HCEC 1CT (cell line): ENCODE results near the gene OPN3.

Experiments
- DNase-seq: peaks from one replicate; pipeline ENCODE4 v3.0.0-alpha.2; 2017

Gene OPN3

GRCh38 chr1:241644259-241644658, 4.1 kb upstream of the OPN3 start:
- DNase-seq: no peak

- no peak for DNase-seq
Measured at GRCh38 chr1:241642593-241642944, 2.4 kb upstream of the OPN3 start.

DNA sequence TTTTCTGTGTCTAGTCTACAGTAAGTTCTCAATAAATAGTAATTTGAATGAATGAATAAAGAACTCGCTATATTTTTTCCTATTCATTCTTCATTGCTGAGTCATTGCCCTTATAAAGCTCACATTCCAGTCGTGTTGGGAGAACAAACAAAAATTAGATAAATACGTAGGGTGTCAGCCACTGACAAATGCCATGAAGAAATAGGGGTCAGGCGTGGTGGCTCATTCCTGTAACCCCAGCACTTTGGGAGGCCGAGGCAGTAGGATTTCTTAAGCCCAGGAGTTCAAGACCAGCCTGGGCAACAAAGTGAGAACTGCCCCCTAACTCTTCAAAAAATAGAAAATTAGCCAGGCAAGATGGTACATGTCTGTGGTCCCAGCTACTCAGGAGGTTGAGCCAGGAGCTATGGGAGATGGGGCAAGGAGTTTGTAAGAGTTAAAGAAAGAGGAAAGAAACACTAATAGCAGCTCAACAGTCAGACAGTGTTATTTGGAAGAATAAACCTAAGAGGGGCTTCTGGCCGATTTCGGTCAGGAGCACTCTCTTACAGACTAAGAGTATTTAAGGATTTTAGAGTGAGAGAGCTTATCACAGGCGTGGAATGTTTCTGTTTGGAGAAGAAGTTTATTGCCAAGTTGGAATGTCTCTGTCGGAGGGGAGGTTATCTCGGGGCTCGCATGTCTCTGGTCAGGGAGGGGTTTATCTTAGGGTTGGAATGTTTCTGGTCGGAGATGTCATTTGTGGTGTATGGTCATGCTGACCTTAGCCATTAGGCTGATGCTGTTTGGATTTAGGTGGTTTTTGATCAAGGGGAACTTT, 1.8 kb upstream of the OPN3 start:
- DNase-seq: peak; percentile 80

GRCh38 chr1:241640867-241641622, 876 bp upstream of the OPN3 start:
- no peak for DNase-seq

DNA sequence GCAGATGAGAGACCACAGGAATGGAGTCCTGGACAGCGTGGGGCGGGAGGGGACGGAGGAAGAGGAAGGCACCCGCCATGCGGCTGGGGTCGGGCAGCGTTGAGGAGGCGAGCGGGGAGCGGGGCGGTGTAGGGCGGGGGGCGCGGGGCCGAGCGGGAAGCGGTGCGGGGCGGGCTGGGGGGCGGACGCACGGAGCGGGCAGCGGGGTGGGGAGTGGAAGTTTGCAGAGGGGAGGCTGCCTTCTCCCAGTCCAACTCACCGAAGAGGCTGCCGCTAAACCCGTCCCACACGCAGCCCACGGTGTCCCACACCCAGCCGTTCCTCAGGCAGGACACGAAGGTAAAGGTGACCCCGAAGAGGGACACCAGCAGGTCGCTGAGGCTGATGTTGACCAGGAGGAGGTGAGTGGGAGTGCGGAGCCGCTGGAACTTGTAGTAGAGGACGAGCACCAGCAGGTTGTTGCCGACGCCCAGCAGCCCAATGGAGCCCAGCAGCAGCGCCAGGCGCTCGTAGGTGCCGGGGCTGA, 483 bp downstream of the OPN3 start:
- peak; percentile 49 for DNase-seq

- DNase-seq: peak; percentile 38
Measured at GRCh38 chr1:241638909-241639622, 1.1 kb downstream of the OPN3 start.

- no peak for DNase-seq
Measured at GRCh38 chr1:241638099-241638682, 2.0 kb downstream of the OPN3 start.

DNA sequence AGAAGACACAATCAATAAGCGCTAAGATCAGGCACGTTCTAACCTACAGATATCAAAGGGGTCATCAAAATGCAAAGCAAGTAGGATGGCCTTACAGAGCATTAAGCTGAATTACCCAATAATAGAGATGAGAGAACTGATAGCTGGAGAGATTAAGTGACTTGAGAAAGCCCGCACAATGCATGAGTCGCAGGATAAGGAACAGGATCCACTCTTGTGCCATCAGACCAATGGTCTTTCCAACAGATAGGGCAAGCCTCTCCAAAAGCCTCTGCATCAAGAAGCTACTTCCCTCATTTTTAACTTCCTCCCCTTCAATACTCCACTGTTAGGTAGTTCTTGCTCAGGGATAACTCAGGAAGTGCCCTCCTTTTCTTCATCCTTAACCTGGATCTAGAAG, 2.6 kb downstream of the OPN3 start:
- peak; percentile 22 for DNase-seq

DNA sequence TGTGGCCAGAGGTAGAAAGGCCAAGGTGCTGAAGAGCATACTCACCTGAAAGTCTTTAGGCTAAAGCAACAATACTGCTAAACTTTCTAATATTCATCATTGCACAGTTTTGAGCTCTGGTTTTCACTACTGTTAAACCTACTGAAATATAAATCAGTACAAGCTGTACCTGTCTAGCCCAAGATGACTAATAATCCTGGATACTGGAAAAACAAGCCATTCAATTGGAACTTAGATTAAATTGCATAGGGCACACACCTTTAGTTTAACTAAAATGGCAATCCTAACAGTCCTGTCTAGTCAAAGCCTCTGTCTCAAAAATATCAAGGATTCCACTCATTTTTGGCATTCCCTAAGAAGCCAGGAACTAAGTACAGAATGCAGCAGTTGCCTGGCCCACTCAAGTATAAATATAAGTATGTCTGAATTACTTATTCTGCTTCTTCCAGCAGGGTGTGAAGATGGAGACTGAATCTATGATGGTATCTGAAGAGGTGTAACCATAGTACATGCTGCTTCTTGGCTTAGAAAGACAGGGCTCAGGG, 3.1 kb downstream of the OPN3 start:
- no peak for DNase-seq

GRCh38 chr1:241636291-241636690, 3.9 kb downstream of the OPN3 start:
- no peak for DNase-seq

DNA sequence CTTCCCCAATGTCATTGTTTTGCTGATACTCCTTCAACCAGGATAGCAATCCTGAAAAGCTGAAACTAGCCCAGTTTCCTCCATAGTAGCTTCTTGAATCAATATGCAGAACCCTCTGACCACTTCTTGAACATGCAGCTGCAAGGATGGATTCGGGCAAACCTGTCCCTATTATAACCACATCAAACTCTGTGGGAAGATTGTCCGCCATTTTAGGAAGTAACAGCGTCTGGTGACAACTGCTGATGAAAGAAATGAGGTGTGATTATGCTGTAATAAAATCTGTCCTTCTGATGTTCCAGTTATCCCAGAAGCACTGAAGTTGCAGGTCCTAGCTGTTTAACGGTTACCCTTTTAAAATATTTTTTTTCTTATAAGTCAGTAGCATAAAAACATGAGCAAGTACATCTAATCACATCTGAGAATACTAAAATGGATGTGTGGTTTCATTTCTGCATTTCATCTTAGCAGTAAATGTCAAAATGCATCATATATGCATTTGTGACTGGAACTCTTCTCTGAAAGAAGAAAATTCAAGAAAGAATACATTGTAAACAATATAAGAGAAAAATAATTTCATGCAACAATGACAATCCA, 4.5 kb downstream of the OPN3 start:
- no peak for DNase-seq

GRCh38 chr1:241632987-241633386, 7.2 kb downstream of the OPN3 start:
- DNase-seq: no peak

GRCh38 chr1:241631674-241632073, 8.5 kb downstream of the OPN3 start:
- DNase-seq: no peak

DNA sequence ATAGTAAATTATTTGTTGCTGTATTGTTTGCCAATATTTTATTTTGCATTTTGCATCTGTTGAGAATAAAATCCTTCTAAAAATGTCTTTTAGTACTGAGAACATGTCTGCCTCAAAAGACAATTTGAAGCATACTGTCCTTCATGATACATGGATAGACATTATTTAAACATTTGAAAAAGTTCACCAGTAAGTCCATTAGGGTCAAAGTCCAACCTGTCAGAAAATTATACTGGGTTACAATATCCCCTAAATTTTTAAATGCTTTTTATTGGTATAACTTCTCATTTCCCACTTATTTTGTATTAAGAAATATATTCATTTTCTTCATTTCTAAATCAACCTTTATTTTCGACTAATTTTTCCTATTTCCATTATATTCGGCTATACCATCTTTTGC, 9.3 kb downstream of the OPN3 start:
- DNase-seq: no peak

DNA sequence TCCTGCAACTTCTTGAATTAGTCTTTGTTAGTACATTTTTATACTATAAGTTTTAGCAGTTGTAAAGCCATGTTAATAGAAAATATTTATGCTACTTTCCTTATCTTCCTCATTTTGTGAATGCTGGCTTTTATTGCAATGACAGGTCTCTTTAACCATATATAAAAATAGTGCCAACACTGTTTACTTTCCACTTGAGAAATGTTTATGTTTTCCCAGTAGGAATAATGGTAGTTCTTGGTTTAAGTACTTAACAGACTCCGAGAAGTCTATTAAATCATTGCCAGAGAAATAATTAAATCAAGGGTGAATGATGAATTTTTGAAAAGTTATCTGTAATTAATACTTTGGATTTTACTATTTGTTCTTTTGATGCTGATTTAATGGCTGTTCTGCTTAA, 9.7 kb downstream of the OPN3 start:
- no peak for DNase-seq

GRCh38 chr1:241630005-241630404, 10.2 kb downstream of the OPN3 start:
- DNase-seq: no peak

GRCh38 chr1:241627453-241628259, 12.5 kb downstream of the OPN3 start:
- peak; percentile 75 for DNase-seq

DNA sequence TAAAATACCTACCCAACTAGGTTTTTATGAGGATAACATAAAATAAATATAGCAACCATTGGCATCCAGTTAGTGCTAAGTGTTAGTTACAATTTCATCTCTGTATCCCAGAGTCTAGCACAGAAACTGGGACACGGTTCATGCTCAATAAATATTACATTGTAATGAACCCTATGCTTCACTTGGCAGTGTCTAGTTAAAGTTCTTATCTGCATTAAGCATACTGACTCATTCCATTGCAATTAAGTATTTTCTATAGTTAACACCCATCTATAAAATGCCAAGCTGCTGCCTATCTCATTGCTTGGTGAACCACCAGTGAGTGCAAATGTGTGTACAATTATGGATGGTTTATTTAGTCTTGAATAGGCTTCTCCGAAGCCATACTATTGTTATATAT, 15.2 kb downstream of the OPN3 start:
- no peak for DNase-seq

- DNase-seq: no peak
Measured at GRCh38 chr1:241622669-241623068, 17.5 kb downstream of the OPN3 start.

DNA sequence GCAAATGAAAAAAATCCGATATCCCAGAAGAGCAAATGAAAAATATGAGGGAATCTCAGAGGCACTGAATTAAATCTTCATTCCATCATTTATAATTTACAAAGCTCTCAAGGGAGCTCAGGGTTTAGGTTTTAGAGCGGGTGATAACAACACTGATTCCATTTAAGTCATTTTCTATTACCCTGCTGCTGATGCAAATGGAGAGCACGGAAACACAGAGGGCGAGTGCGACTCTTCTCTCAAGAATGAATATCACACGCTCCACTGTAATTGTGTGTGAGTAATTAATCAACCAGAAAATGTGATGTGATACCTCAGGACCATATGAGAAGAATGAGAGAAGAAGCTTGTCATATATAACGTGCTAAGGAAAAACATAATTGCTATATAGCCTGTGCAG, 22.7 kb downstream of the OPN3 start:
- DNase-seq: no peak
